ENCODE measurements around the gene NACA2.
"Not testable (repeated sequence)": the region's sequence is repeated elsewhere in the genome, so short reads cannot be mapped to it uniquely, and the experiment has no call there.

Gene NACA2

GRCh38 chr17:61598014-61598413 lies 7.0 kb upstream of the NACA2 start:
- no peak for DNase-seq

- DNase-seq = no peak
Observed at GRCh38 chr17:61597607-61598006, 6.6 kb upstream of the NACA2 start.

GRCh38 chr17:61595418-61596186 lies 4.6 kb upstream of the NACA2 start:
- DNase-seq = no peak

GRCh38 chr17:61594294-61594825 lies 3.3 kb upstream of the NACA2 start:
- no peak for DNase-seq

GRCh38 chr17:61593426-61593825 lies 2.4 kb upstream of the NACA2 start:
- DNase-seq = no peak

- no peak for DNase-seq
Observed at GRCh38 chr17:61591930-61592329, 911 bp upstream of the NACA2 start.

- DNase-seq = no peak
Observed at GRCh38 chr17:61589990-61590389, 1.0 kb downstream of the NACA2 start.

- DNase-seq = no peak
Observed at GRCh38 chr17:61587807-61588660, 3.0 kb downstream of the NACA2 start.

GRCh38 chr17:61587242-61587641 lies 3.8 kb downstream of the NACA2 start:
- no peak for DNase-seq

GRCh38 chr17:61586622-61587021 lies 4.4 kb downstream of the NACA2 start:
- not testable (repeated sequence) for DNase-seq

GRCh38 chr17:61586031-61586566 lies 4.9 kb downstream of the NACA2 start:
- DNase-seq = no peak

- DNase-seq = no peak
Observed at GRCh38 chr17:61584866-61585265, 6.2 kb downstream of the NACA2 start.

GRCh38 chr17:61584266-61584665 lies 6.8 kb downstream of the NACA2 start:
- no peak for DNase-seq

GRCh38 chr17:61583660-61584264 lies 7.3 kb downstream of the NACA2 start:
- no peak for DNase-seq

- peak; percentile 31 to 39 for DNase-seq
Observed at GRCh38 chr17:61583242-61583641, 7.8 kb downstream of the NACA2 start.

GRCh38 chr17:61582593-61582992 lies 8.4 kb downstream of the NACA2 start:
- DNase-seq = no peak

GRCh38 chr17:61581611-61582349 lies 9.2 kb downstream of the NACA2 start:
- no peak for DNase-seq

- no peak for DNase-seq
Observed at GRCh38 chr17:61580502-61580901, 10.5 kb downstream of the NACA2 start.

- DNase-seq = no peak
Observed at GRCh38 chr17:61579961-61580360, 11.1 kb downstream of the NACA2 start.

- no peak for DNase-seq
Observed at GRCh38 chr17:61579347-61579746, 11.7 kb downstream of the NACA2 start.

GRCh38 chr17:61578645-61579044 lies 12.4 kb downstream of the NACA2 start:
- DNase-seq = no peak

- no peak for DNase-seq
Observed at GRCh38 chr17:61575983-61576382, 15.0 kb downstream of the NACA2 start.
